Measurements from ENCODE around the gene SMARCA4. TPM values are rescaled to one million over a fixed set of nuclear protein-coding genes. Genes with fewer than 3 reads are reported as not detected.

The SMARCA4 gene
- total and polyA plus RNA-seq, 2 experiments from 2014 or later: 80.7 to 93.4 TPM

DNA sequence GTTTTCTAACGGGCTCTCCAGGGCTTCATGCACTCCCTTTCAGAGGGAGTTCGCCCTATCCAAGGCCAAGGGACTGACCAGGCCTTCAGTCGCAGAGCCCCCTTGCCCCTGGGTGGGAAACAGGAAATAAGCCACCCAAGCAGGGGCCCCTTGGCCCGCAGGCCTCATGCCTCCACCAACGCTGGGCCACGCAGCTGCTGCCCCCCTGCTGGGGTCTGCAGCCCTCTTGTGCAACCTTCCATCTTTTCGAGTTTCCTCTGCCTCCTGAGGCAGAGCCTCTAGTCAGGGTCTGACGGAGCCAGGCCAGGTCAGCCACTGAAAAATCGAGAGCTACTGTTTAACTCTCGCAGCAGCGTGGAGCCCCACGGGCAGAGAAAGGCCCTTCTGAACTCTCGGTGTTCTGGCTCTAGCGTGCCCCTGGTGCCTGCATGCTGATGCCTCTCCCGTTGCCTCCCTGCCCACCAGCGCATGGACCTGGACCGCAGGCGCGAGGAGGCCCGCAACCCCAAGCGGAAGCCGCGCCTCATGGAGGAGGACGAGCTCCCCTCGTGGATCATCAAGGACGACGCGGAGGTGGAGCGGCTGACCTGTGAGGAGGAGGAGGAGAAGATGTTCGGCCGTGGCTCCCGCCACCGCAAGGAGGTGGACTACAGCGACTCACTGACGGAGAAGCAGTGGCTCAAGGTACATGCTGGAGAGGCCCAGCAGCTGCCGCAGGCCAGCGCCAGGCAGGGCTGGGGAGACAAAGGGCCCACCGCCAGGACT is 73.8 kb downstream of the SMARCA4 start:
- no peaks in the 10 kb centered on the region for H3K27me3 ChIP-seq
- no peaks in the 10 kb centered on the region for H3K9me3 ChIP-seq (ENCODE audit: low read depth)
- H3K4me1 ChIP-seq (ENCODE audit: insufficient read depth): no peaks in the 10 kb centered on the region
- DNase-seq (ENCODE audit: low spot score): no peak
- no peak overlapping the region for H3K4me3 ChIP-seq
- no peak overlapping the region for H3K4me2 ChIP-seq
- WGBS (ENCODE audit: low lambda C conversion rate, missing lambda C conversion rate): 96% methylated on average over 38 of the region's 38 CpGs
- no peak overlapping the region for H3K27ac ChIP-seq
- H3K36me3 ChIP-seq (replicated peaks; ENCODE audit: insufficient read depth, low read depth): peaks cover 7% of the 10 kb centered on the region
- TF ChIP-seq EZH2phosphoT487 (IDR thresholded peaks at IDR 0.05; ENCODE audit: low read depth, severe bottlenecking, unreplicated experiment): no peak
- TF ChIP-seq, protein P1, sequence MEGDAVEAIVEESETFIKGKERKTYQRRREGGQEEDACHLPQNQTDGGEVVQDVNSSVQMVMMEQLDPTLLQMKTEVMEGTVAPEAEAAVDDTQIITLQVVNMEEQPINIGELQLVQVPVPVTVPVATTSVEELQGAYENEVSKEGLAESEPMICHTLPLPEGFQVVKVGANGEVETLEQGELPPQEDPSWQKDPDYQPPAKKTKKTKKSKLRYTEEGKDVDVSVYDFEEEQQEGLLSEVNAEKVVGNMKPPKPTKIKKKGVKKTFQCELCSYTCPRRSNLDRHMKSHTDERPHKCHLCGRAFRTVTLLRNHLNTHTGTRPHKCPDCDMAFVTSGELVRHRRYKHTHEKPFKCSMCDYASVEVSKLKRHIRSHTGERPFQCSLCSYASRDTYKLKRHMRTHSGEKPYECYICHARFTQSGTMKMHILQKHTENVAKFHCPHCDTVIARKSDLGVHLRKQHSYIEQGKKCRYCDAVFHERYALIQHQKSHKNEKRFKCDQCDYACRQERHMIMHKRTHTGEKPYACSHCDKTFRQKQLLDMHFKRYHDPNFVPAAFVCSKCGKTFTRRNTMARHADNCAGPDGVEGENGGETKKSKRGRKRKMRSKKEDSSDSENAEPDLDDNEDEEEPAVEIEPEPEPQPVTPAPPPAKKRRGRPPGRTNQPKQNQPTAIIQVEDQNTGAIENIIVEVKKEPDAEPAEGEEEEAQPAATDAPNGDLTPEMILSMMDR (IDR thresholded peaks at IDR 0.05; ENCODE audit: poor library complexity): no peak
- no peak for TF ChIP-seq EZH2 (IDR thresholded peaks at IDR 0.05; ENCODE audit: borderline replicate concordance)
- H4K20me1 ChIP-seq (ENCODE audit: insufficient read depth, poor library complexity, severe bottlenecking): peaks cover 2% of the 10 kb centered on the region
- H3K9me2 ChIP-seq (replicated peaks; ENCODE audit: insufficient read depth): no peaks in the 10 kb centered on the region
- H2AFZ ChIP-seq: no peak overlapping the region
- peaks cover 24% of the 10 kb centered on the region for H3K79me2 ChIP-seq

DNA sequence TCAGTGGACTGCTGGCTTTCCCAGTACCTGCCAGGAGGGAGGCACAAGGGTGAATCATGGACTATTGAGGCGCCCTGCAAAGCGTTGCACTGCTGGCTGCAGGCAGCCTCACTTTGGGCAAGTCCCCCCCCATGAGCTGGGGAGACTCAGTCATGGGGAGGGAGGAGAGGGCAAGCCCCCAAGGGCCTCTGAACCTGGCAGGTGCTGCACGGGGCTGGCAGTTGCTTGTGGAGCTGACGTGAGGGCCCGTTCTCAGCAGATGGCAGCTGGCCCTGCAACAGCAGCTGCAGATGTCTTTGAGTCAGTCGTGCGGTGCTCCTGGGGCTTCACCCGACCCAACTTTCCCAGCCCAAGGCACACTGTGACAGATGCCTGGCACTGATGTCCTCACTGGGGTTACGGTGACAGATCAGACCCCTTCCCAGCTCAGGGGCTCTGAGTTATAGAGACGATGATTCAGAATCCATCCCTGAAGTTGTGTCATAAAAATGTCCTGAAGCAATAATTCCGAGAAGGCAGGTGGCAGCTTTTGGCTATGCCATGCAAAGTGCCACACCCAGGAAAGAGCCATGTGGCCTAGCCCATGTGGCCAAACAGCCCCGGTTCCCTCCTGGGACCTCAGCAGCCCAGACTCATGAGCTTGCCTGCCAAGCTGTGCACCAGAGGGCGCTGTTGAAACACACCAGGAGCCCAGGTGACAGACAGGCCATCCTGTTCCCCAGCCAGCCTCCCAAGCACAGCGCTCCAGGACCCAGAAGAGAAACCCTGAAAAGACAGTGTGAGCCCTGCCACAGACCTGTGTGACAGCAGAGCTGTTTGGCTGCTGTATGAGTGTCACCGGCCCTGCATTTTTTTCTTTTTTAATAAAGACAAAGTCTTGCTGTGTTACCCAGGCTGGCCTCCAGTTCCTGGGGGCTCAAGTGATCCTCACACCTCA is 74.9 kb downstream of the SMARCA4 start:
- WGBS (ENCODE audit: low lambda C conversion rate, missing lambda C conversion rate): 75% methylated on average over 15 of the region's 15 CpGs
- Histone ChIP-seq H3K36me3 (replicated peaks; ENCODE audit: insufficient read depth, low read depth) (peaks cover 7% of the 10 kb centered on the region), H3K4me3 (no peak overlapping the region), H3K27me3 (no peaks in the 10 kb centered on the region), H4K20me1 (ENCODE audit: insufficient read depth, poor library complexity, severe bottlenecking) (peaks cover 2% of the 10 kb centered on the region), H3K4me2 (no peak overlapping the region), H2AFZ (no peak overlapping the region), H3K27ac (no peak overlapping the region), H3K9me3 (ENCODE audit: low read depth) (no peaks in the 10 kb centered on the region), H3K79me2 (peaks cover 24% of the 10 kb centered on the region), H3K9me2 (replicated peaks; ENCODE audit: insufficient read depth) (no peaks in the 10 kb centered on the region), H3K4me1 (ENCODE audit: insufficient read depth) (no peaks in the 10 kb centered on the region)
- no peak for TF ChIP-seq EZH2phosphoT487 (IDR thresholded peaks at IDR 0.05; ENCODE audit: low read depth, severe bottlenecking, unreplicated experiment)
- no peak for TF ChIP-seq EZH2 (IDR thresholded peaks at IDR 0.05; ENCODE audit: borderline replicate concordance)
- TF ChIP-seq, protein P1 (IDR thresholded peaks at IDR 0.05; ENCODE audit: poor library complexity): peak; percentile 81
- DNase-seq (ENCODE audit: low spot score): peak; percentile 92

- TF ChIP-seq EZH2 (IDR thresholded peaks at IDR 0.05; ENCODE audit: borderline replicate concordance) (no peak), EZH2phosphoT487 (IDR thresholded peaks at IDR 0.05; ENCODE audit: low read depth, severe bottlenecking, unreplicated experiment) (no peak)
- TF ChIP-seq, protein P1 (IDR thresholded peaks at IDR 0.05; ENCODE audit: poor library complexity): no peak
- Histone ChIP-seq H2AFZ (no peak overlapping the region), H3K36me3 (replicated peaks; ENCODE audit: insufficient read depth, low read depth) (peaks cover 7% of the 10 kb centered on the region), H3K4me3 (no peak overlapping the region), H3K9me2 (replicated peaks; ENCODE audit: insufficient read depth) (no peaks in the 10 kb centered on the region), H3K9me3 (ENCODE audit: low read depth) (no peaks in the 10 kb centered on the region), H3K4me1 (ENCODE audit: insufficient read depth) (no peaks in the 10 kb centered on the region), H3K4me2 (no peak overlapping the region), H3K27me3 (no peaks in the 10 kb centered on the region), H3K79me2 (peaks cover 24% of the 10 kb centered on the region), H3K27ac (no peak overlapping the region), H4K20me1 (ENCODE audit: insufficient read depth, poor library complexity, severe bottlenecking) (peaks cover 2% of the 10 kb centered on the region)
- WGBS (ENCODE audit: low lambda C conversion rate, missing lambda C conversion rate): 98% methylated on average over 4 of the region's 4 CpGs
- no peak for DNase-seq (ENCODE audit: low spot score)
Measured at GRCh38 chr19:11038511-11038910, 77.7 kb downstream of the SMARCA4 start.

Measured in hepatocyte (in vitro differentiated cells).